CD4-positive, alpha-beta T cell (primary cell): Measurements from ENCODE around the gene IFFO2. TPM values are rescaled to one million over a fixed set of nuclear protein-coding genes. Genes with fewer than 3 reads are reported as not detected.

Experiments used
- ATAC-seq: fragments of 200-7000 bp; cut with Tn5 transposase; one replicate; pipeline ENCODE4 v1.10.0; 2022; ENCODE audit warnings: mild to moderate bottlenecking; ENCODE audit not compliant: poor library complexity
- CTCF ChIA-PET: fragments of 350-600 bp; sonication (Branson Sonifier 250); formaldehyde crosslinking; loops from one replicate; lab custom pipeline; 2021; ENCODE audit warnings: antibody characterized with exemption, inconsistent platforms; lab: Charles Lee
- POLR2A ChIA-PET: fragments of 350-600 bp; sonication (Branson Sonifier 250); formaldehyde crosslinking; loops from one replicate; lab custom pipeline; 2021; ENCODE audit warnings: antibody characterized with exemption, inconsistent platforms; lab: Charles Lee
- DNase-seq, 14 experiments: peaks; one replicate each; pipeline ENCODE4 v3.0.0-alpha.2; 2013 to 2020; ENCODE audit warnings: mixed read lengths in 2 of 14
- H3K27ac ChIP-seq, 2 donors: one replicate each; pipeline versions ENCODE4 v1.5.1 to v1.7.0; 2013; ENCODE audit warnings: low read length in 2 of 2, low read depth in 1 of 2, mild to moderate bottlenecking in 1 of 2
- H3K27me3 ChIP-seq, 2 experiments: 1 replicate in 1 of 2; 2 replicates in 1 of 2; pipeline versions ENCODE4 v1.6.1 to v1.7.0; 2013; ENCODE audit warnings: low read length in 2 of 2, control low read depth in 1 of 2, mild to moderate bottlenecking in 1 of 2, moderate library complexity in 1 of 2; ENCODE audit not compliant: insufficient read depth in 2 of 2, control insufficient read depth in 1 of 2
- H3K36me3 ChIP-seq: one replicate; pipeline ENCODE4 v1.6.1; 2013; ENCODE audit warnings: low read length, control low read depth; ENCODE audit not compliant: insufficient read depth
- H3K4me1 ChIP-seq: one replicate; pipeline ENCODE4 v1.6.1; 2013; ENCODE audit warnings: low read length, control low read depth; ENCODE audit not compliant: insufficient read depth
- H3K4me3 ChIP-seq: one replicate; pipeline ENCODE4 v1.5.1; 2013; ENCODE audit warnings: mild to moderate bottlenecking, low read length, moderate library complexity
- H3K9me3 ChIP-seq, 2 experiments: 1 replicate in 1 of 2; 2 replicates in 1 of 2; pipeline versions ENCODE4 v1.6.1 to v1.7.0; 2013; ENCODE audit warnings: low read length in 2 of 2, mild to moderate bottlenecking in 2 of 2, control low read depth in 1 of 2, moderate library complexity in 1 of 2; ENCODE audit not compliant: control insufficient read depth in 1 of 2, insufficient read depth in 1 of 2
- H3K27ac Mint-ChIP-seq: one replicate; pipeline ENCODE4 v1.8.0; 2020; ENCODE audit warnings: mixed read lengths
- H3K27me3 Mint-ChIP-seq: one replicate; pipeline ENCODE4 v1.8.0; 2021; ENCODE audit warnings: mixed read lengths
- H3K36me3 Mint-ChIP-seq: one replicate; pipeline ENCODE4 v1.8.0; 2021; ENCODE audit warnings: low read depth, mixed read lengths
- H3K4me1 Mint-ChIP-seq: one replicate; pipeline ENCODE4 v1.8.0; 2021; ENCODE audit warnings: low read depth, mixed read lengths
- H3K4me3 Mint-ChIP-seq: one replicate; pipeline ENCODE4 v1.8.0; 2020; ENCODE audit warnings: mild to moderate bottlenecking, mixed read lengths
- H3K9me3 Mint-ChIP-seq: one replicate; pipeline ENCODE4 v1.8.0; 2020; ENCODE audit warnings: mixed read lengths
- CTCF ChIP-seq: fragments of 200-600 bp; IDR thresholded peaks from one replicate; pipeline ENCODE4 v1.8.0; 2022; ENCODE audit warnings: antibody characterized with exemption, mild to moderate bottlenecking
- intact Hi-C, 2 experiments: fragments of 100-400 bp; cut with DNase I in 1 of 2; cut with micrococcal nuclease in 1 of 2; formaldehyde crosslinking; loops; one replicate each; pipeline versions ENCODE4 v1.15.1 to v1.9.0; 2023 to 2025; cut with DNase I, micrococcal nuclease
- total RNA-seq, 174 experiments: library from RNA in 2 of 174; stranded (reverse) in 2 of 174; gene quantifications; one replicate each; pipeline ENCODE4 v1.2.3 and lab custom pipeline; 2021 to 2026

The IFFO2 gene
- total RNA-seq, 2 experiments from 2014 or later = 106 to 112 TPM

GRCh38 chr1:18885311-18886002, 71.0 kb downstream of the IFFO2 start:
- no peaks in the 10 kb centered on the region for H3K27me3 Mint-ChIP-seq
- ATAC-seq = no peak
- H3K27ac Mint-ChIP-seq = no peak overlapping the region
- ChIA-PET POLR2A (no interaction called here), CTCF (interaction anchor here (3.3 kb wide), 1 partner anchor 28 kb away, joined by 25 read pairs; no protein-coding TSS in a partner anchor)
- Histone ChIP-seq H3K27ac (no peak overlapping the region), H3K36me3 (no peaks in the 10 kb centered on the region), H3K27me3 (no peaks in the 10 kb centered on the region), H3K9me3 (no peaks in the 10 kb centered on the region), H3K4me3 (no peak overlapping the region), H3K4me1 (no peaks in the 10 kb centered on the region)
- no peaks in the 10 kb centered on the region for H3K36me3 Mint-ChIP-seq
- H3K4me3 Mint-ChIP-seq = no peak overlapping the region
- intact Hi-C loops = loop anchor here in 1 of 2 experiments (2.0 kb wide), 2 partner anchors 21 to 355 kb away; no protein-coding TSS in a partner anchor
- no peak for DNase-seq
- H3K4me1 Mint-ChIP-seq = no peaks in the 10 kb centered on the region
- no peak for TF ChIP-seq CTCF
- no peaks in the 10 kb centered on the region for H3K9me3 Mint-ChIP-seq

DNA sequence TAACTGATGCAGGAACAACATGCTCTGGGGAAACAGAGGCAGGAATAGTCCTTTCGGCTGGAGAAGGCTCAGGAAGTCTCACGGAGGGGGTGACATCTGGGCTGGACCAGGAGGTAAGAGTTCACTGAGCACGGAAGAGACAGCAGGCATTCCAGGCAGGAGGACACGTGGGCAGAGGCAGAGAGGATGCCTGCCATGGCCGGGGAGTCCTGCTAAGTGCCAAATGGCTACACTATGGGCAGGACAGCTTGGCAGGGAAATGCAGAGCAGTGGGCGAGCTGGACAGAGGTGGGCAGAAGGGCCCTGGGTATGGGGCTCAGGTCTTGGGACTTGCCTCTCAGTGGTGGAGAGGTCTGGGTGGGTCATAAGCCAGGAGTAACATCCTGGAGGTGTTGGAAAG, 71.7 kb downstream of the IFFO2 start:
- Histone ChIP-seq H3K9me3 (no peaks in the 10 kb centered on the region), H3K4me1 (no peaks in the 10 kb centered on the region), H3K36me3 (no peaks in the 10 kb centered on the region), H3K4me3 (no peak overlapping the region), H3K27ac (no peak overlapping the region), H3K27me3 (no peaks in the 10 kb centered on the region)
- no peak for TF ChIP-seq CTCF
- Mint-ChIP-seq H3K27ac (no peak overlapping the region), H3K4me1 (no peaks in the 10 kb centered on the region), H3K4me3 (no peak overlapping the region), H3K36me3 (no peaks in the 10 kb centered on the region), H3K27me3 (no peaks in the 10 kb centered on the region), H3K9me3 (no peaks in the 10 kb centered on the region)
- DNase-seq = no peak
- intact Hi-C loops = loop anchor here (1.0 to 5.0 kb wide), 6 partner anchors 22 to 357 kb away; no protein-coding TSS in a partner anchor
- ChIA-PET CTCF (interaction anchor here (1.0 to 3.3 kb wide), 13 partner anchors 9 to 229 kb away, joined by 3 to 25 read pairs (median 6); no protein-coding TSS in a partner anchor), POLR2A (interaction anchor here (0.9 to 1.4 kb wide), 2 partner anchors 42 to 88 kb away, joined by 3 to 6 read pairs; no protein-coding TSS in a partner anchor)
- no peak for ATAC-seq

DNA sequence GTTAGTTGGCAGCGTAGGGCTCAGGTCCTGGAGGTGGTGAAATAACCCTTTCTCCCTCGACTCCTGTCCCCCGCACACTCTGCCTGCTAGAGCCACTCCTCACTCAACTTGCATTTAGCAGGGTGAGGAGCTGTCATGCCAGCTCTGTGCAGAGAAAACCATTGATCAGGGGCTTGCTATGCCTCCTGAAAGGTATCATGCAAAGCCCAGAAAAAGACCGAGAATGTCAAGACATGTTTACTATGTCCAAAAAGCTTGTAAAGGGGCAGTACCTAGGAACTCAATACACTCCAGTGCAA, 72.1 kb downstream of the IFFO2 start:
- ATAC-seq = no peak
- intact Hi-C loops = loop anchor here (1.0 to 5.0 kb wide), 6 partner anchors 22 to 357 kb away; no protein-coding TSS in a partner anchor

More for the DNA sequence above, 72.1 kb downstream of the IFFO2 start:
- Histone ChIP-seq H3K4me3 (no peak overlapping the region), H3K27me3 (no peaks in the 10 kb centered on the region), H3K27ac (no peak overlapping the region), H3K4me1 (no peaks in the 10 kb centered on the region), H3K9me3 (no peaks in the 10 kb centered on the region), H3K36me3 (no peaks in the 10 kb centered on the region)
- no peak for DNase-seq
- Mint-ChIP-seq H3K4me3 (no peak overlapping the region), H3K27ac (no peak overlapping the region), H3K9me3 (no peaks in the 10 kb centered on the region), H3K27me3 (no peaks in the 10 kb centered on the region), H3K36me3 (no peaks in the 10 kb centered on the region), H3K4me1 (no peaks in the 10 kb centered on the region)
- ChIA-PET POLR2A (interaction anchor here (0.9 to 1.4 kb wide), 2 partner anchors 42 to 88 kb away, joined by 3 to 6 read pairs; no protein-coding TSS in a partner anchor), CTCF (interaction anchor here (1.0 to 3.3 kb wide), 13 partner anchors 9 to 230 kb away, joined by 3 to 25 read pairs (median 6); no protein-coding TSS in a partner anchor)
- peak; percentile 41 for TF ChIP-seq CTCF
